SU-DHL-6 (cell line): ENCODE results near the gene COPS2.

Experiments used
- EZH2phosphoT487 ChIP-seq: fragments of 200-600 bp; sonication (generic), shearing (Covaris generic); conservative IDR thresholded peaks from 2 replicates; pipeline ENCODE4 v1.6.1; 2018; ENCODE audit warnings: mild to moderate bottlenecking, antibody characterized with exemption, low read length, moderate library complexity, mixed read lengths
- TF ChIP-seq, protein P1 (sequence below): fragments of 200-600 bp; sonication (generic); IDR thresholded peaks from one replicate; pipeline ENCODE4 v1.5.1; 2017; ENCODE audit warnings: antibody characterized with exemption, mild to moderate bottlenecking, low read length, moderate library complexity; ENCODE audit not compliant: insufficient read depth, poor library complexity, severe bottlenecking

DNA sequence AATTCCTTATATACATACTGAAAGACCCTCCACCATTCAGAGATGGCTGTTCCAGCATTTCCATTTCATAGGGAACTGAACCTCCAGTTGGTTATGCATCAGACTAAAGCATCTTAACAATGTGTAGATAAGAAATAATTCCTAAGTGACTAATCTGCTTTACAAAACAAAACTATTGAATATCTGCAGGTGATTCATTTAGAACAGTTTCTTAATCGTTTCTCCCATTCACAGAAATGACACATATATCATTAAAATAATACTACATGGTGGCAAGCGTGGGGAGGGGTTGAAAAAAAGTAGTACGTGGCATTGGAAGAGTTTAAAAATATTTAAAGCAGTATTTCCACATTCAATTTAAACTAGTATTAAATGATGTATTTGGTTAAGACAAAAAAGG, 19.5 kb downstream of the COPS2 start:
- TF ChIP-seq, protein P1, sequence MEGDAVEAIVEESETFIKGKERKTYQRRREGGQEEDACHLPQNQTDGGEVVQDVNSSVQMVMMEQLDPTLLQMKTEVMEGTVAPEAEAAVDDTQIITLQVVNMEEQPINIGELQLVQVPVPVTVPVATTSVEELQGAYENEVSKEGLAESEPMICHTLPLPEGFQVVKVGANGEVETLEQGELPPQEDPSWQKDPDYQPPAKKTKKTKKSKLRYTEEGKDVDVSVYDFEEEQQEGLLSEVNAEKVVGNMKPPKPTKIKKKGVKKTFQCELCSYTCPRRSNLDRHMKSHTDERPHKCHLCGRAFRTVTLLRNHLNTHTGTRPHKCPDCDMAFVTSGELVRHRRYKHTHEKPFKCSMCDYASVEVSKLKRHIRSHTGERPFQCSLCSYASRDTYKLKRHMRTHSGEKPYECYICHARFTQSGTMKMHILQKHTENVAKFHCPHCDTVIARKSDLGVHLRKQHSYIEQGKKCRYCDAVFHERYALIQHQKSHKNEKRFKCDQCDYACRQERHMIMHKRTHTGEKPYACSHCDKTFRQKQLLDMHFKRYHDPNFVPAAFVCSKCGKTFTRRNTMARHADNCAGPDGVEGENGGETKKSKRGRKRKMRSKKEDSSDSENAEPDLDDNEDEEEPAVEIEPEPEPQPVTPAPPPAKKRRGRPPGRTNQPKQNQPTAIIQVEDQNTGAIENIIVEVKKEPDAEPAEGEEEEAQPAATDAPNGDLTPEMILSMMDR = no peak
- TF ChIP-seq EZH2phosphoT487 = no peak
